ENCODE results near the gene CLSTN3.

Gene CLSTN3

DNA sequence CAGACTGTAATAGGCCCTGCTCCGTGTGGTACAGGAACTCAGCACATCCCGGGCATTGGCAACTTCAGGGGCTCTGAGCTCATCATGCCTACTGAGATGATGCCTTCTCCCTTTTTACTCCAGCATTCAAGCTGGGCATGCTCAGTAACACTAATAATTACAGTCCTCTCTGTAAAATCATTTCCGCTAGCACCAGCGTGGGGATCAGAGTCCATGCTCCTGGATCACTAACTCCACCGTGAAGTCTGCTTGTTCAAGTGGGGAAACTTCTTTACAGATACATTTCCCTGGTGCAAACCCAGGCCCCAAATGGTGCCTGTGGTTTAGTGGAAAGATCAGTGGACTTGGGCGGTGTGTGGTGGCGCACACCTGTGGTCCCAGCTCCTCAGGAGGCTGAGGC, 16.7 kb downstream of the CLSTN3 start:
- in situ Hi-C loops (cut with MboI; ENCODE audit: low sequenced_read_pairs): no loop called here

DNA sequence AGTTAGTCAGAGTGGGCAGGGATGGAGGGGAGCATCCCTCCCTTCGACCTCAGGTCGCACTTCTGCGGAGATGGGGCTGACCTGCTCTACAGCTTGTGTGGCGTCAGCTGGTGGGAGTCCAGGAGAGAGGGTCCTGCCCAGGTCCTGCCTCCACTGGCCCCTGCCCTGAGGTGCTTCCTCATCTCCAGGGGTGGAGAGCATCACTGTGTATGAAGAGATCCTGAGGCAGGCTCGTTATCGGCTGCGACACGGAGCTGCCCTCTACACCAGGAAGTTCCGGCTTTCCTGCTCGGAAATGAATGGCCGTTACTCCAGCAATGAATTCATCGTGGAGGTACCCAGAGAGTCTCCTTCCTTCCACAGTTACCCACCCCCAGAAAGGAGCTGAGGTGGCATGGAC, 20.2 kb downstream of the CLSTN3 start:
- in situ Hi-C loops (cut with MboI; ENCODE audit: low sequenced_read_pairs): no loop called here

- in situ Hi-C loops (cut with MboI; ENCODE audit: low sequenced_read_pairs): no loop called here
These were observed 20.7 kb downstream of the CLSTN3 start for GRCh38 chr12:7150841-7151240.

DNA sequence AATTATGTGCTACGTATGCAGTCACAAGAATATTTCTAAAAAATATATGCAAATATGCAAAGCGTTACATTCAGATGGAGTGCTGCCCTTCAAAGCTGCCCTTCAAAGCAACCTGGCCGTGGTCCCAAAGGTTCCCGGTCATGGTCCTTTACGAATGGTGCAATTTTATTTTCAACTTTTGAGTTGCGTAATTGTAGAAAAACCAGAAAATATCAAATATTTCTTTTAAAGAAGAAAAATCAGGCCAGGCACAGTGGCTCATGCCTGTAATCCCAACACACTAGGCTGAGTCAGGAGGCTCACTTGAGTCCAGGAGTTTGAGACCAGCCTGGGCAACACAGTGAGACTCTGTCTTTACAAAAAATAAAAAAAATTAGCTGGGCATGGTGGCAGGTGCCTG, 21.4 kb downstream of the CLSTN3 start:
- in situ Hi-C loops (cut with MboI; ENCODE audit: low sequenced_read_pairs): no loop called here

GRCh38 chr12:7152818-7153217, 22.6 kb downstream of the CLSTN3 start:
- in situ Hi-C loops (cut with MboI; ENCODE audit: low sequenced_read_pairs): no loop called here

GRCh38 chr12:7154042-7154441, 23.9 kb downstream of the CLSTN3 start:
- in situ Hi-C loops (cut with MboI; ENCODE audit: low sequenced_read_pairs): no loop called here

- in situ Hi-C loops (cut with MboI; ENCODE audit: low sequenced_read_pairs): no loop called here
These were observed 24.8 kb downstream of the CLSTN3 start for GRCh38 chr12:7154901-7155470.

DNA sequence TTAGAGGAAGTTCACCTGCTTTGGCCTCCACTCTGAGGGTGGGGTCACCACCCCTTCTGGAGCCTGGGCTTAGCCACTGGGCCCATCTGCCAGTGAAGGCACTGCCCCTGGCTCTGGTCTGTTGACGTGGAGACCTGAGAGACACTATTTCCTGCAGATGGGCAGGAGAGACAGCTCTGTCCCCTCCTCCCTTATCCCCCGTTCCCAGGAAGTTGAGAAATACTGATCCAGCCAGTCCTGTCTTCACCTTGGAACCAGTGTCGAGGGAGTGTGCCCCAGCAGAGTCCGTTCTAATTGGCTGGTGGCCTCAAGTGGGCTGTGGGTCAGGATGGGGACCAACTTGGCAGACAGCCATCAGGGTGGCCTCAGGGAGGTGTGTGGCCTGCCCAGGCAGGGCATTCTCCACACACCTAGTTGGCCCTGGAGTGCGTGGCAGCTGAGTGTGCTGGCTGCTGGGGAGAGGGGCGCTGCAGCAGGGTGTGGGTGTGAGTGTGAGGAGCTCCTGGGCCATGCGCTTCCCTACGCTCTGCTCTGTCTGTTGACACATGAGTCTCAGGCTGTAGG, 25.4 kb downstream of the CLSTN3 start:
- in situ Hi-C loops (cut with MboI; ENCODE audit: low sequenced_read_pairs): no loop called here

- in situ Hi-C loops (cut with MboI; ENCODE audit: low sequenced_read_pairs): no loop called here
These were observed 26.4 kb downstream of the CLSTN3 start for GRCh38 chr12:7156259-7157197.

DNA sequence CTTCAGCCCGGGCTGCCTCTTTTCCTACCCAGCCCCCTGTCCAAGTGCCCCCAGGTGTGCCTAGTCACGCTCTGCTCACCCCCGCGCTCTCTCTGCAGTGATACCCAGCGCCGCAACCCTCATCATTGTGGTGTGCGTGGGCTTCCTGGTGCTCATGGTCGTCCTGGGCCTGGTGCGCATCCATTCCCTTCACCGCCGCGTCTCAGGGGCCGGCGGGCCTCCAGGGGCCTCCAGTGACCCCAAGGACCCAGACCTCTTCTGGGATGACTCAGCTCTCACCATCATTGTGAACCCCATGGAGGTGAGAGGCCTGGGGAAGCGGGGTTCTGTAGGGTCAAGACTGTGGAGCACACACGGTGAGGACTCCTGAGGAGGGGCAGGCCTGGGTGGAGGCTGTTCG, 27.2 kb downstream of the CLSTN3 start:
- in situ Hi-C loops (cut with MboI; ENCODE audit: low sequenced_read_pairs): no loop called here

- in situ Hi-C loops (cut with MboI; ENCODE audit: low sequenced_read_pairs): no loop called here
These were observed 28.8 kb downstream of the CLSTN3 start for GRCh38 chr12:7158781-7159609.

DNA sequence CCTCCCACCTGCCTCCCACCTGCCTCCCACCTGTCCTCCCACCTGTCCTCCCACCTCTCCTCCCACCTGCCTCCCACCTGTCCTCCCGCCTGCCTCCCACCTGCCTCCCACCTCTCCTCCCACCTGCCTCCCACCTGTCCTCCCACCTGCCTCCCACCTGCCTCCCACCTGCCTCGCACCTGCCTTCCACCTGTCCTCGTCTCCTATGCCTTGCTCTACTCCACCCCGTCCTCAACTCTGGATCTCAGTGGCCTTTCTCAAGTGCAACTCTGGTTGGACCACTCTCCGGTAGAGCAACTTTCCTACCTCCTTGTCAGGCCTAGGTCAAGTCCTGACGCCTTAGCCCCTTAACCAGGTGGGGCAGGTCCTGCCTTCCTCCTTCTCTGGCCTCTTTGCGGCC, 30.0 kb downstream of the CLSTN3 start:
- in situ Hi-C loops (cut with MboI; ENCODE audit: low sequenced_read_pairs): no loop called here

- in situ Hi-C loops (cut with MboI; ENCODE audit: low sequenced_read_pairs): no loop called here
These were observed 31.2 kb downstream of the CLSTN3 start for GRCh38 chr12:7161327-7161726.

GRCh38 chr12:7161811-7162210, 31.6 kb downstream of the CLSTN3 start:
- in situ Hi-C loops (cut with MboI; ENCODE audit: low sequenced_read_pairs): no loop called here

DNA sequence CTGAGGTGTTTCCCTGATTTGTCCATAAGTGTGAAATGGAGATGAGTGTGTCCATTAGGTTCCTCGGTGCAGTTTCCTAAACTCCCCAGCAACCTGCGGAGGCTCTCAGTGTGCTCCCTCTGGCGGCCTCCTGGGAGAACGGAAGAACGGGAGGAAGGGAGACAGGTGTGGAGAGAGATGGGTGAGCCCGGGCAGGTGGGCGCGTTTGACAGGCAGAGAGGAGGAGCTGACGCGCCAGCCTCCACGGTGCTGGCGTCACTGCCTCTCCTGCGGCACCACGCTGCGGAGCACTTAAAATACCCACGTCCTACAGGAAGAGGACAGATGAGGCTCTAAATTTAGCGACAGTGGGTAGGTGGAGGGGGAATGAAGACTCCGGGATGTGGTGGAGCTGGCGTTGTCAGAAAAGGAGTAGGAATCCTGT, 32.5 kb downstream of the CLSTN3 start:
- in situ Hi-C loops (cut with MboI; ENCODE audit: low sequenced_read_pairs): no loop called here

DNA sequence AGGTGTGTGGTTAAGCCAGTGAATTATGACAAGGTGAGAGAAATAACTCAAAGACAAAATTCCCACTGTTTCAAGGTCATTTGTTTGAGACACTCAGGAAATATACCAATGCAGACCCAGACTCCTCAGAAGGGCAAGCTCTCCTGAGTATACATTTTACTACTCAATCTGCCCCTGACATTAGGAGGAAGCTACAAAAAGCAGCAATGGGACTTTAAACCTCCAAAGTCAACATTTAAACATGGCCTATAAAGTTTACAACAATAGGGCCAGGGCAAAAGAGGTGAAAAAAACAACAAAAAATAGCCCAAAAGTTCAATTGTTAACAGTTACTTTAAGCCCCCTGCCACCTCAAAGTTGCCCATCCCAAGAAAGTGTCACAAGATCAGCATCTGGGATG, 39.8 kb downstream of the CLSTN3 start:
- in situ Hi-C loops (cut with MboI; ENCODE audit: low sequenced_read_pairs): no loop called here

DNA sequence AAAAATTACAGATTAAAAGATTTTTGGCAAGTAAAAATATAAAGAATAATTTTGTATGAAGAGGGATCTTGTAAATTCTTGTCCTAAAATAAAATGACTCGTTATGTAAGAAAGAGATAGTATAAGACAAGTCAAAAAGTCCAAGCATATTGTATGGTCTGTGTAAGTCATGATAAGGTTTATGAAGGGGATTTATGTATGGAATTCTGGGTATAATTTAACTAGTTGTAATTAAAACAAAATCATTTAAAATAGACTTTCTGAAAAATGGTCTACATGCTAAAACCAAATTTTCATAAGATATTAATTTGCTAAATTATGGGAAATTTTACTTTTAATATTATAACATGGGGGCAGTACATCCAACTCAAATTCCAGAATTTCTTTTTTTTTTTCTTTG, 41.7 kb downstream of the CLSTN3 start:
- in situ Hi-C loops (cut with MboI; ENCODE audit: low sequenced_read_pairs): no loop called here

DNA sequence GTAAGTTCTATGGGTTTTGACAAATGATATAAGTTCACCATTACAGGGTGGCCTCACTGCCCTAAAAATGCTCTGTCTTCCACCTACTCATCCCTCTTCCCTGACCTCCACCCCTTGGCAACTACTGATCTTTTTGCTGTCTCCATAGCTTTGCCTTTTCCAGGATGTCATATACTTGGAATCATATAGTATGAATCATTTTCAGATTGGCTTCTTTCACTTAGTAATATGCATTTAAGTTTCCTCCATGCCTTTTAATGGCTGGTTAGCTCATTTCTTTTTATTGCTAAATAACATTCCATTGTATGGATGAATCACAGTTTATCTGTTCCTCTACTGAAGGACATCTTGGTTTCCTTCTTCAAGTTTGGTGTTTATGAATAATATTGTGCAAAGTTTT, 45.3 kb downstream of the CLSTN3 start:
- in situ Hi-C loops (cut with MboI; ENCODE audit: low sequenced_read_pairs): no loop called here

DNA sequence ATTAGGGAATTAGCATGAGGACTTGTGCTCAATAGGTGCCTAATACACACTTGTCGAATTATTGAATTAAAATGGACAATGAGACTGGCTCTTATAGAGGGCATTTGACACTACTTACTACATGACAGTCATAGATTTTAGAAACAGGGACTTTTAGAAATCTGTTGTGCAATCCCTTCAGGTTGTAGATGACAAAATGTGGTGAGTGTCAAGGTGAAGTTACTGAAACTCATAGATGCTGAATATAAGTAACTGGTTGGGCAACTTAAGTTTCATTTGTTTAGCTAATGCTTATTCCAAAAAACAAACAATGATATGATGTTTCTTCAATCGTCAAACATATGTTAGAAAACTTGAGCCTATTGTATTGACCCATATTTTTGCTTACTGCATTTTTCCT, 46.4 kb downstream of the CLSTN3 start:
- in situ Hi-C loops (cut with MboI; ENCODE audit: low sequenced_read_pairs): no loop called here

GRCh38 chr12:7178481-7178880, 48.3 kb downstream of the CLSTN3 start:
- in situ Hi-C loops (cut with MboI; ENCODE audit: low sequenced_read_pairs): no loop called here

DNA sequence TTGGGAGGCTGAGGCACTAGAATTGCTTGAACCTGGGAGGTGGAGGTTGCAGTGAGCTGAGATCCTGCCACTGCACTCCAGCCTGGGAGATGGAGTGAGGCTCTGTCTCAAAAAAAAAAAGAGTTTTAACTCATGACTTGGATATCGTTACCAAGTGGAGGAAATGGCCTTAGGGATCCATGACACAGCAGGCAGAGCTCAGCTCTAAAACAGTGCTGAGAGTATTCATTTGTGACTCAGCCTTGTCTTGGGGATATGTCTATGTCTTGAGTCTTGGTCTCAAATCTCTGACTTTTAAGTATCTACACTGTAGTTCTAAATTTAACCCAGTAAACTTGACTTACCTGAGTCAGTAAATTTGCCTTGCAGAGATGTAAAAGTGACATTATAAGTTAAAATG, 50.5 kb downstream of the CLSTN3 start:
- in situ Hi-C loops (cut with MboI; ENCODE audit: low sequenced_read_pairs): no loop called here
